HG03060 (cell line): ENCODE measurements around the gene HSPB7.
A peak's percentile ranks its signal among the peaks of the same experiment; 100 is the strongest.
"Not testable (repeated sequence)": the region's sequence is repeated elsewhere in the genome, so short reads cannot be mapped to it uniquely, and the experiment has no call there.

Source experiments
- ATAC-seq: cut with Tn5 transposase; IDR thresholded peaks from one replicate; pipeline ENCODE4 v1.9.1; 2021; ENCODE audit warnings: low read depth, moderate number of reproducible peaks; ENCODE audit not compliant: unreplicated experiment

Gene HSPB7

GRCh38 chr1:15985611-15986297 is 32.1 kb downstream of the HSPB7 start:
- no peak for ATAC-seq

- no peak for ATAC-seq
Measured at GRCh38 chr1:15983275-15983674, 34.6 kb downstream of the HSPB7 start.

GRCh38 chr1:15981679-15982078 is 36.2 kb downstream of the HSPB7 start:
- no peak for ATAC-seq

- not testable (repeated sequence) for ATAC-seq
Measured at GRCh38 chr1:15977947-15978346, 39.9 kb downstream of the HSPB7 start.

- peak; percentile 82 for ATAC-seq
Measured at GRCh38 chr1:15975805-15976680, 41.8 kb downstream of the HSPB7 start, which contains the start of gene ZBTB17. ZBTB17 (minus strand) TSS chr1:15976101; CDS start chr1:15948495, 27,606 bp downstream.

- ATAC-seq: peak; percentile 33
Measured at GRCh38 chr1:15975358-15975804, 42.5 kb downstream of the HSPB7 start.

GRCh38 chr1:15974855-15975254 is 43.0 kb downstream of the HSPB7 start:
- ATAC-seq: no peak

- no peak for ATAC-seq
Measured at GRCh38 chr1:15973772-15974171, 44.1 kb downstream of the HSPB7 start.

- no peak for ATAC-seq
Measured at GRCh38 chr1:15972409-15972808, 45.4 kb downstream of the HSPB7 start.

GRCh38 chr1:15970911-15971310 is 46.9 kb downstream of the HSPB7 start:
- ATAC-seq: no peak

GRCh38 chr1:15969321-15969880 is 48.4 kb downstream of the HSPB7 start:
- no peak for ATAC-seq

- no peak for ATAC-seq
Measured at GRCh38 chr1:15968172-15968571, 49.7 kb downstream of the HSPB7 start.

- no peak for ATAC-seq
Measured at GRCh38 chr1:15966956-15967344, 50.9 kb downstream of the HSPB7 start.

- ATAC-seq: peak; percentile 41
Measured at GRCh38 chr1:15966081-15966955, 51.5 kb downstream of the HSPB7 start.

- no peak for ATAC-seq
Measured at GRCh38 chr1:15965228-15965767, 52.5 kb downstream of the HSPB7 start.
